CD8-positive, alpha-beta memory T cell (primary cell): ENCODE measurements around the gene CD8B2. TPM values are rescaled to one million over a fixed set of nuclear protein-coding genes. Genes with fewer than 3 reads are reported as not detected.
A peak's percentile ranks its signal among the peaks of the same experiment; 100 is the strongest.

Experiments
- CTCF ChIA-PET: fragments of 350-600 bp; sonication (Branson Sonifier 250); formaldehyde crosslinking; loops from one replicate; lab custom pipeline; 2021; ENCODE audit warnings: antibody characterized with exemption; lab: Charles Lee
- POLR2A ChIA-PET: fragments of 350-600 bp; sonication (Branson Sonifier 250); formaldehyde crosslinking; loops from one replicate; lab custom pipeline; 2021; ENCODE audit warnings: antibody characterized with exemption; lab: Charles Lee
- DNase-seq, 5 donors: peaks; one replicate each; pipeline versions ENCODE4 v3.0.0 to v3.0.0-alpha.2; 2020 to 2022; ENCODE audit warnings: mixed read lengths in 1 of 5
- H3K27ac ChIP-seq: one replicate; pipeline ENCODE4 v1.7.0; 2013; ENCODE audit warnings: low read depth, mild to moderate bottlenecking, low read length, moderate library complexity
- H3K27me3 ChIP-seq: 2 replicates; pipeline ENCODE4 v1.7.0; 2013; ENCODE audit warnings: low read length, mild to moderate bottlenecking; ENCODE audit not compliant: insufficient read depth, poor library complexity, severe bottlenecking
- H3K36me3 ChIP-seq: 2 replicates; pipeline ENCODE4 v1.7.0; 2013; ENCODE audit warnings: mild to moderate bottlenecking, low read length, moderate library complexity; ENCODE audit not compliant: insufficient read depth
- H3K4me1 ChIP-seq: 2 replicates; pipeline ENCODE4 v1.7.0; 2013; ENCODE audit warnings: mild to moderate bottlenecking, low read length, moderate library complexity; ENCODE audit not compliant: insufficient read depth
- H3K4me3 ChIP-seq: 2 replicates; pipeline ENCODE4 v1.7.0; 2013; ENCODE audit warnings: mild to moderate bottlenecking, low read length
- H3K9me3 ChIP-seq: 2 replicates; pipeline ENCODE4 v1.7.0; 2013; ENCODE audit warnings: mild to moderate bottlenecking, low read length
- H3K27ac Mint-ChIP-seq, 8 donors: one replicate each; pipeline ENCODE4 v1.8.0; 2020 to 2021; ENCODE audit warnings: mixed read lengths in 8 of 8, mild to moderate bottlenecking in 6 of 8, inconsistent platforms in 3 of 8, moderate library complexity in 3 of 8
- H3K27me3 Mint-ChIP-seq, 2 donors: one replicate each; pipeline ENCODE4 v1.8.0; 2020 to 2021; ENCODE audit warnings: mixed read lengths in 2 of 2, mild to moderate bottlenecking in 1 of 2, moderate library complexity in 1 of 2
- H3K36me3 Mint-ChIP-seq, 3 donors: one replicate each; pipeline ENCODE4 v1.8.0; 2020 to 2021; ENCODE audit warnings: mixed read lengths in 3 of 3, inconsistent platforms in 1 of 3, mild to moderate bottlenecking in 1 of 3
- H3K4me1 Mint-ChIP-seq, 3 donors: one replicate each; pipeline ENCODE4 v1.8.0; 2020 to 2021; ENCODE audit warnings: mixed read lengths in 3 of 3, inconsistent platforms in 1 of 3, mild to moderate bottlenecking in 1 of 3
- H3K4me3 Mint-ChIP-seq, 7 donors: one replicate each; pipeline ENCODE4 v1.8.0; 2020 to 2021; ENCODE audit warnings: mixed read lengths in 7 of 7, mild to moderate bottlenecking in 6 of 7, moderate library complexity in 4 of 7, inconsistent platforms in 2 of 7
- H3K9me3 Mint-ChIP-seq, 5 donors: one replicate each; pipeline ENCODE4 v1.8.0; 2020 to 2022; ENCODE audit warnings: mixed read lengths in 5 of 5, mild to moderate bottlenecking in 3 of 5, moderate library complexity in 2 of 5, inconsistent platforms in 1 of 5
- polyA plus RNA-seq: library from polyadenylated mRNA; unstranded; fragments of 300-500 nt; fragmentation: Illumina TruSeq; gene quantifications from one replicate; pipeline ENCODE4 v1.2.3, GENCODE V29; 2021
- total RNA-seq, 2 experiments: library from RNA; stranded (reverse); gene quantifications; one replicate each; pipeline ENCODE4 v1.2.3, GENCODE V29; 2021

Gene CD8B2
- total and polyA plus RNA-seq, 3 experiments from 2014 or later = 3.6 to 10.2 (median 4.5) TPM

- no peaks in the 10 kb centered on the region for H3K4me1 ChIP-seq
- Mint-ChIP-seq H3K27me3 (peaks cover 17 to 44% of the 10 kb centered on the region in 2 donors), H3K36me3 (peaks cover 0 to 2% (median 0%) of the 10 kb centered on the region in 3 donors), H3K27ac (no peak overlapping the region), H3K4me3 (no peak overlapping the region), H3K9me3 (no peaks in the 10 kb centered on the region), H3K4me1 (no peaks in the 10 kb centered on the region)
- no peaks in the 10 kb centered on the region for H3K36me3 ChIP-seq
- POLR2A ChIA-PET = no interaction called here
- no peak overlapping the region for H3K27ac ChIP-seq
- CTCF ChIA-PET = interaction anchor here (1.1 kb wide), 1 partner anchor 11 kb away, joined by 3 read pairs; no protein-coding TSS in a partner anchor
- H3K27me3 ChIP-seq = no peaks in the 10 kb centered on the region
- no peaks in the 10 kb centered on the region for H3K9me3 ChIP-seq
- DNase-seq = no peak
- H3K4me3 ChIP-seq = no peak overlapping the region
These were observed 45.1 kb downstream of the CD8B2 start for GRCh38 chr2:106532236-106532635.

GRCh38 chr2:106534471-106534870 lies 47.3 kb downstream of the CD8B2 start:
- Mint-ChIP-seq H3K36me3 (peaks cover 0 to 2% (median 0%) of the 10 kb centered on the region in 3 donors), H3K9me3 (no peaks in the 10 kb centered on the region), H3K27ac (no peak overlapping the region), H3K4me1 (no peaks in the 10 kb centered on the region), H3K4me3 (no peak overlapping the region), H3K27me3 (peaks cover 17 to 34% of the 10 kb centered on the region in 2 donors)
- H3K4me1 ChIP-seq = no peaks in the 10 kb centered on the region
- CTCF ChIA-PET = no interaction called here
- no peak overlapping the region for H3K27ac ChIP-seq
- H3K27me3 ChIP-seq = no peaks in the 10 kb centered on the region
- H3K4me3 ChIP-seq = no peak overlapping the region
- H3K36me3 ChIP-seq = no peaks in the 10 kb centered on the region
- no peak for DNase-seq
- no peaks in the 10 kb centered on the region for H3K9me3 ChIP-seq
- POLR2A ChIA-PET = no interaction called here

GRCh38 chr2:106536490-106536889 lies 49.3 kb downstream of the CD8B2 start:
- H3K36me3 ChIP-seq = no peaks in the 10 kb centered on the region
- CTCF ChIA-PET = interaction anchor here (0.7 kb wide), 1 partner anchor 9 kb away, joined by 3 read pairs; no protein-coding TSS in a partner anchor
- DNase-seq = no peak
- H3K4me1 Mint-ChIP-seq = no peaks in the 10 kb centered on the region
- no peaks in the 10 kb centered on the region for H3K36me3 Mint-ChIP-seq
- H3K27me3 ChIP-seq = peaks cover under 1% of the 10 kb centered on the region
- no peak overlapping the region for H3K4me3 ChIP-seq
- H3K27ac Mint-ChIP-seq = no peak overlapping the region
- H3K9me3 ChIP-seq = no peaks in the 10 kb centered on the region
- peaks cover 18 to 37% of the 10 kb centered on the region in 2 donors for H3K27me3 Mint-ChIP-seq
- H3K4me3 Mint-ChIP-seq = no peak overlapping the region
- H3K9me3 Mint-ChIP-seq = no peaks in the 10 kb centered on the region
- H3K4me1 ChIP-seq = no peaks in the 10 kb centered on the region
- no peak overlapping the region for H3K27ac ChIP-seq
- POLR2A ChIA-PET = no interaction called here

GRCh38 chr2:106537047-106537446 lies 49.9 kb downstream of the CD8B2 start:
- peaks cover 20 to 37% of the 10 kb centered on the region in 2 donors for H3K27me3 Mint-ChIP-seq
- no peaks in the 10 kb centered on the region for H3K9me3 Mint-ChIP-seq
- Histone ChIP-seq H3K27me3 (peaks cover 6% of the 10 kb centered on the region), H3K4me1 (no peaks in the 10 kb centered on the region), H3K4me3 (no peak overlapping the region), H3K27ac (no peak overlapping the region), H3K36me3 (no peaks in the 10 kb centered on the region), H3K9me3 (no peaks in the 10 kb centered on the region)
- no peak for DNase-seq
- no peaks in the 10 kb centered on the region for H3K36me3 Mint-ChIP-seq
- no peaks in the 10 kb centered on the region for H3K4me1 Mint-ChIP-seq
- H3K27ac Mint-ChIP-seq = no peak overlapping the region
- ChIA-PET CTCF (no interaction called here), POLR2A (no interaction called here)
- H3K4me3 Mint-ChIP-seq = no peak overlapping the region

GRCh38 chr2:106537791-106538191 lies 50.6 kb downstream of the CD8B2 start:
- H3K9me3 Mint-ChIP-seq = no peaks in the 10 kb centered on the region
- peaks cover 1 to 2% (median 1%) of the 10 kb centered on the region in 3 donors for H3K4me1 Mint-ChIP-seq
- CTCF ChIA-PET = no interaction called here
- Histone ChIP-seq H3K4me3 (no peak overlapping the region), H3K27me3 (peaks cover 8% of the 10 kb centered on the region), H3K27ac (no peak overlapping the region), H3K36me3 (no peaks in the 10 kb centered on the region), H3K9me3 (no peaks in the 10 kb centered on the region), H3K4me1 (no peaks in the 10 kb centered on the region)
- POLR2A ChIA-PET = no interaction called here
- no peaks in the 10 kb centered on the region for H3K36me3 Mint-ChIP-seq
- peaks cover 20 to 33% of the 10 kb centered on the region in 2 donors for H3K27me3 Mint-ChIP-seq
- H3K4me3 Mint-ChIP-seq = no peak overlapping the region
- DNase-seq = no peak
- no peak overlapping the region for H3K27ac Mint-ChIP-seq

- no peak overlapping the region for H3K27ac Mint-ChIP-seq
- H3K27me3 Mint-ChIP-seq = peaks cover 19 to 31% of the 10 kb centered on the region in 2 donors
- Histone ChIP-seq H3K4me3 (no peak overlapping the region), H3K9me3 (no peaks in the 10 kb centered on the region), H3K27me3 (peaks cover 11% of the 10 kb centered on the region), H3K36me3 (no peaks in the 10 kb centered on the region), H3K4me1 (no peaks in the 10 kb centered on the region), H3K27ac (no peak overlapping the region)
- no peaks in the 10 kb centered on the region for H3K36me3 Mint-ChIP-seq
- H3K4me3 Mint-ChIP-seq = peak overlapping the region in 1 of 7 donors; percentile 78
- DNase-seq = no peak
- H3K9me3 Mint-ChIP-seq = no peaks in the 10 kb centered on the region
- H3K4me1 Mint-ChIP-seq = peaks cover 2 to 4% (median 3%) of the 10 kb centered on the region in 3 donors
- CTCF ChIA-PET = no interaction called here
- POLR2A ChIA-PET = no interaction called here
These were observed 53.7 kb downstream of the CD8B2 start for GRCh38 chr2:106540886-106541285.

- H3K27me3 Mint-ChIP-seq = peaks cover 24 to 33% of the 10 kb centered on the region in 2 donors
- Histone ChIP-seq H3K4me1 (no peaks in the 10 kb centered on the region), H3K9me3 (no peaks in the 10 kb centered on the region), H3K27me3 (peaks cover 11% of the 10 kb centered on the region), H3K4me3 (no peak overlapping the region), H3K36me3 (no peaks in the 10 kb centered on the region), H3K27ac (no peak overlapping the region)
- no peaks in the 10 kb centered on the region for H3K9me3 Mint-ChIP-seq
- no peaks in the 10 kb centered on the region for H3K36me3 Mint-ChIP-seq
- DNase-seq = no peak
- peaks cover 2 to 4% (median 3%) of the 10 kb centered on the region in 3 donors for H3K4me1 Mint-ChIP-seq
- ChIA-PET POLR2A (no interaction called here), CTCF (no interaction called here)
- H3K4me3 Mint-ChIP-seq = no peak overlapping the region
- no peak overlapping the region for H3K27ac Mint-ChIP-seq
These were observed 54.2 kb downstream of the CD8B2 start for GRCh38 chr2:106541333-106541732.

- H3K27me3 ChIP-seq = peaks cover 11% of the 10 kb centered on the region
- CTCF ChIA-PET = interaction anchor here (0.6 to 1.9 kb wide), 5 partner anchors 11 to 438 kb away, joined by 3 to 15 read pairs (median 4); no protein-coding TSS in a partner anchor
- peak overlapping the region in 6 of 7 donors; percentile 71 to 83 (median 73) for H3K4me3 Mint-ChIP-seq
- no peaks in the 10 kb centered on the region for H3K9me3 Mint-ChIP-seq
- H3K36me3 Mint-ChIP-seq = no peaks in the 10 kb centered on the region
- H3K27ac Mint-ChIP-seq = peak overlapping the region in 1 of 8 donors; percentile 61
- no peaks in the 10 kb centered on the region for H3K9me3 ChIP-seq
- no peaks in the 10 kb centered on the region for H3K4me1 ChIP-seq
- no peak overlapping the region for H3K27ac ChIP-seq
- peaks cover 22 to 38% of the 10 kb centered on the region in 2 donors for H3K27me3 Mint-ChIP-seq
- H3K4me1 Mint-ChIP-seq = peaks cover 2 to 4% (median 3%) of the 10 kb centered on the region in 3 donors
- no peaks in the 10 kb centered on the region for H3K36me3 ChIP-seq
- peak; percentile 50 to 75 (median 57) for DNase-seq
- H3K4me3 ChIP-seq = peak overlapping the region; percentile 32
- POLR2A ChIA-PET = no interaction called here
These were observed 55.7 kb downstream of the CD8B2 start for GRCh38 chr2:106542746-106543359.
